ENCODE data around the gene AMHR2.

Gene AMHR2

DNA sequence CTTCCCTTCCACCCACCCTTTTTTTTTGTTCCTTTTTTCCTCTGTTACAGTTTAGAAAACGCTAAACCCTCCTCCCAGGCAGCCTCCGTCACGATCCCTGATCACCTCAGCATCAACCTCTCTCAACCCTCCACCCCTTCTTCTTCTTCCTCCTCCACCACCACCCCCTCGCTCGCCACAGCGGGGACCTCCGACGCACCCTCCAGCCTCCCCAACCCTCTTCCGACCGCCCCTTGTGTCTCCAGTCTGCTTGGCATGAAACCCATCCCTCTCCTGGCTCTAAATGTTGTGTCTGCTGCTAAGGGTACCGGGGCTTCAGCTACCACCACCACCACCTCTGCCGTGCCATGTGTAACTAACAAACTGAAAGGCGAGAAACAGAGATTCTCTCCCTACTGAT, 51.2 kb downstream of the AMHR2 start:
- Histone ChIP-seq H3K4me3 (ENCODE audit: control insufficient read depth in 1 of 7, extremely low read depth in 1 of 7, insufficient read depth in 4 of 7, low read depth in 2 of 7, low read length in 6 of 7) (no peak overlapping the region), H3K27ac (ENCODE audit: insufficient read depth in 1 of 2, low read depth in 1 of 2, low read length in 2 of 2, poor library complexity in 1 of 2, severe bottlenecking in 2 of 2) (no peak overlapping the region), H3K4me1 (ENCODE audit: control extremely low read depth in 1 of 4, control insufficient read depth in 4 of 4, insufficient read depth in 4 of 4, low read length in 3 of 4) (no peaks in the 10 kb centered on the region), H3K36me3 (ENCODE audit: control insufficient read depth in 4 of 4, insufficient read depth in 4 of 4, low read length in 3 of 4) (peaks cover 58 to 95% (median 78%) of the 10 kb centered on the region in 4 experiments), H3K27me3 (replicated peaks in 2 of 5; ENCODE audit: control insufficient read depth in 4 of 5, insufficient read depth in 5 of 5, low read length in 4 of 5) (no peaks in the 10 kb centered on the region), H3K9me3 (ENCODE audit: control extremely low read depth in 1 of 5, control insufficient read depth in 4 of 5, insufficient read depth in 2 of 5, low read depth in 1 of 5, low read length in 4 of 5) (no peaks in the 10 kb centered on the region)
- POLR2A ChIA-PET, result interaction anchor here (0.6 to 1.5 kb wide), 3 partner anchors 19 to 34 kb away, joined by 3 to 6 read pairs (median 3); no protein-coding TSS in a partner anchor
- WGBS (ENCODE audit: insufficient coverage), result 94% methylated on average over 13 of the region's 13 CpGs
- CTCF ChIA-PET, result interaction anchor here (0.7 to 8.9 kb wide), 13 partner anchors 8 to 154 kb away, joined by 3 to 130 read pairs (median 5); partner anchors contain the start of genes AAAS and NPFF
- no peak for DNase-seq

DNA sequence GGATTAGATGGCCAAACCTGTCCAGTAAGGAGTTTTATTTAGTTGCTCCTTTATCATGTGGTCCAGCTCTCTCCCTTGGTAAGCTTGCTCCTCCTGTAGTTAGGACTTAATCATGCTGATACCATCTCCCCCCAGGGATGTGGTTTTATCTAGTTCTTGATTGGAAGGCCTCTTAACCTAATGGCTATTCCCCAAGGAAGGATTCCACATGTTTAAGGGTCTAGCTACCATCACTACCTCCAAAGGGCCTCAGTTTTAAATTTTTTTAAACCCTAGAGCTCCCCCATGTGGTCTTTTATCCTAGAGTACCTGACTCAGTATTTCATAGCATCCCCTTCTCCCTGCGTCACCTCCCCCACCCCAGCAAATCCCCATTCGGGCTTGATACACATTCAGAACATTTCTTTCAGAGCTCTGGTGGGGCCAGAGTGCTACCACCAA, 53.1 kb downstream of the AMHR2 start:
- CTCF ChIA-PET, result interaction anchor here (1.0 to 8.9 kb wide), 15 partner anchors 9 to 179 kb away, joined by 3 to 130 read pairs (median 9); partner anchors contain the start of genes NPFF and TARBP2
- Histone ChIP-seq H3K27me3 (replicated peaks in 2 of 5; ENCODE audit: control insufficient read depth in 4 of 5, insufficient read depth in 5 of 5, low read length in 4 of 5) (no peaks in the 10 kb centered on the region), H3K4me1 (ENCODE audit: control extremely low read depth in 1 of 4, control insufficient read depth in 4 of 4, insufficient read depth in 4 of 4, low read length in 3 of 4) (no peaks in the 10 kb centered on the region), H3K36me3 (ENCODE audit: control insufficient read depth in 4 of 4, insufficient read depth in 4 of 4, low read length in 3 of 4) (peaks cover 50 to 96% (median 73%) of the 10 kb centered on the region in 4 experiments), H3K9me3 (ENCODE audit: control extremely low read depth in 1 of 5, control insufficient read depth in 4 of 5, insufficient read depth in 2 of 5, low read depth in 1 of 5, low read length in 4 of 5) (no peaks in the 10 kb centered on the region), H3K27ac (ENCODE audit: insufficient read depth in 1 of 2, low read depth in 1 of 2, low read length in 2 of 2, poor library complexity in 1 of 2, severe bottlenecking in 2 of 2) (no peak overlapping the region), H3K4me3 (ENCODE audit: control insufficient read depth in 1 of 7, extremely low read depth in 1 of 7, insufficient read depth in 4 of 7, low read depth in 2 of 7, low read length in 6 of 7) (no peak overlapping the region)
- POLR2A ChIA-PET, result interaction anchor here (0.6 to 1.3 kb wide), 4 partner anchors 12 to 23 kb away, joined by 3 to 6 read pairs (median 4); no protein-coding TSS in a partner anchor
- WGBS (ENCODE audit: insufficient coverage), result 100% methylated on average over 1 of the region's 2 CpGs
- peak in 2 of 3 donors; percentile 43 to 51 for DNase-seq

DNA sequence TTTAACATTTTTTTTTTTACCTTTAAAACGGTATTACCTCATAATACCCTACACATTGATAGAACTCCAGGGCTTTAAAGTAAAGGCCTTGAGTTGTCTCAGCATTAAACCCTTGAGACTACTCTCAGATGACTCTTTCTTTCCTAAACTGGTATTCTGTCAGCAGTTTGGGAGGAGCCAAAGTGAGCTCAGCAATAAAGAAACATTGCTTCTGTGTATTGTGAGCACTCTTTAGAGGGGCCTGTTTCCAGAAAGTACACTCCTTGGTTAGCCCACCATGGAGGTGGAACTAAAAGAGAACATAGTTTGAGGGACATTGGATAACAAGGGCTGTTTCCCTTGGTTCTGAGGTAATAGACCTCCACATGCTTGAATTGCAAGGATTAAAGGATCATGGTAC, 55.2 kb downstream of the AMHR2 start:
- no peak overlapping the region for H3K27ac ChIP-seq (ENCODE audit: insufficient read depth in 1 of 2, low read depth in 1 of 2, low read length in 2 of 2, poor library complexity in 1 of 2, severe bottlenecking in 2 of 2)
- no peak overlapping the region for H3K4me3 ChIP-seq (ENCODE audit: control insufficient read depth in 1 of 7, extremely low read depth in 1 of 7, insufficient read depth in 4 of 7, low read depth in 2 of 7, low read length in 6 of 7)
- POLR2A ChIA-PET, result interaction anchor here (1.0 kb wide), 1 partner anchor 12 kb away, joined by 4 read pairs; no protein-coding TSS in a partner anchor
- H3K27me3 ChIP-seq (replicated peaks in 2 of 5; ENCODE audit: control insufficient read depth in 4 of 5, insufficient read depth in 5 of 5, low read length in 4 of 5), result no peaks in the 10 kb centered on the region
- CTCF ChIA-PET, result interaction anchor here (1.1 to 8.9 kb wide), 6 partner anchors 11 to 134 kb away, joined by 3 to 130 read pairs (median 5); partner anchors contain the start of gene NPFF
- H3K9me3 ChIP-seq (ENCODE audit: control extremely low read depth in 1 of 5, control insufficient read depth in 4 of 5, insufficient read depth in 2 of 5, low read depth in 1 of 5, low read length in 4 of 5), result no peaks in the 10 kb centered on the region
- peaks cover 39 to 96% (median 69%) of the 10 kb centered on the region in 4 experiments for H3K36me3 ChIP-seq (ENCODE audit: control insufficient read depth in 4 of 4, insufficient read depth in 4 of 4, low read length in 3 of 4)
- H3K4me1 ChIP-seq (ENCODE audit: control extremely low read depth in 1 of 4, control insufficient read depth in 4 of 4, insufficient read depth in 4 of 4, low read length in 3 of 4), result no peaks in the 10 kb centered on the region
- no peak for DNase-seq
- 88% methylated on average over 1 of the region's 1 CpG for WGBS (ENCODE audit: insufficient coverage)

DNA sequence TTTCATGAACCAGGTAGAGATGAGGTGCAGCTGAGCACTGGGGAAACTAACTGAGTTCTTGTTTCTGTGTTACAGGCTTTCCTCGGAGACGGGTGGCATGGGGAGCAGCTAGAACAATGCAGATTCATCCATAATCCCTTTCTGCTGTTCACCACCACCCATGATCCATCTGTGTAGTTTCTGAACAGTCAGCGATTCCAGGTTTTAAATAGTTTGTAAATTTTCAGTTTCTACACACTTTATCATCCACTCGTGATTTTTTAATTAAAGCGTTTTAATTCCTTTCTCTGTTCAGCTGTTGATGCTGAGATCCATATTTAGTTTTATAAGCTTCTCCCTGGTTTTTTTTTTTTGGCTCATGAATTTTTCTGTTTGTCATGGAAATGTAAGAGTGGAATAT, 55.7 kb downstream of the AMHR2 start:
- Histone ChIP-seq H3K27me3 (replicated peaks in 2 of 5; ENCODE audit: control insufficient read depth in 4 of 5, insufficient read depth in 5 of 5, low read length in 4 of 5) (no peaks in the 10 kb centered on the region), H3K4me1 (ENCODE audit: control extremely low read depth in 1 of 4, control insufficient read depth in 4 of 4, insufficient read depth in 4 of 4, low read length in 3 of 4) (no peaks in the 10 kb centered on the region), H3K4me3 (ENCODE audit: control insufficient read depth in 1 of 7, extremely low read depth in 1 of 7, insufficient read depth in 4 of 7, low read depth in 2 of 7, low read length in 6 of 7) (no peak overlapping the region), H3K9me3 (ENCODE audit: control extremely low read depth in 1 of 5, control insufficient read depth in 4 of 5, insufficient read depth in 2 of 5, low read depth in 1 of 5, low read length in 4 of 5) (no peaks in the 10 kb centered on the region), H3K36me3 (ENCODE audit: control insufficient read depth in 4 of 4, insufficient read depth in 4 of 4, low read length in 3 of 4) (peaks cover 35 to 96% (median 68%) of the 10 kb centered on the region in 4 experiments), H3K27ac (ENCODE audit: insufficient read depth in 1 of 2, low read depth in 1 of 2, low read length in 2 of 2, poor library complexity in 1 of 2, severe bottlenecking in 2 of 2) (no peak overlapping the region)
- CTCF ChIA-PET, result interaction anchor here (1.2 to 8.9 kb wide), 5 partner anchors 10 to 134 kb away, joined by 3 to 130 read pairs (median 4); partner anchors contain the start of gene NPFF
- 95% methylated on average over 3 of the region's 5 CpGs for WGBS (ENCODE audit: insufficient coverage)
- POLR2A ChIA-PET, result interaction anchor here (1.0 to 1.3 kb wide), 2 partner anchors 11 to 22 kb away, joined by 3 to 4 read pairs; partner anchors contain the start of gene TARBP2
- DNase-seq, result no peak

DNA sequence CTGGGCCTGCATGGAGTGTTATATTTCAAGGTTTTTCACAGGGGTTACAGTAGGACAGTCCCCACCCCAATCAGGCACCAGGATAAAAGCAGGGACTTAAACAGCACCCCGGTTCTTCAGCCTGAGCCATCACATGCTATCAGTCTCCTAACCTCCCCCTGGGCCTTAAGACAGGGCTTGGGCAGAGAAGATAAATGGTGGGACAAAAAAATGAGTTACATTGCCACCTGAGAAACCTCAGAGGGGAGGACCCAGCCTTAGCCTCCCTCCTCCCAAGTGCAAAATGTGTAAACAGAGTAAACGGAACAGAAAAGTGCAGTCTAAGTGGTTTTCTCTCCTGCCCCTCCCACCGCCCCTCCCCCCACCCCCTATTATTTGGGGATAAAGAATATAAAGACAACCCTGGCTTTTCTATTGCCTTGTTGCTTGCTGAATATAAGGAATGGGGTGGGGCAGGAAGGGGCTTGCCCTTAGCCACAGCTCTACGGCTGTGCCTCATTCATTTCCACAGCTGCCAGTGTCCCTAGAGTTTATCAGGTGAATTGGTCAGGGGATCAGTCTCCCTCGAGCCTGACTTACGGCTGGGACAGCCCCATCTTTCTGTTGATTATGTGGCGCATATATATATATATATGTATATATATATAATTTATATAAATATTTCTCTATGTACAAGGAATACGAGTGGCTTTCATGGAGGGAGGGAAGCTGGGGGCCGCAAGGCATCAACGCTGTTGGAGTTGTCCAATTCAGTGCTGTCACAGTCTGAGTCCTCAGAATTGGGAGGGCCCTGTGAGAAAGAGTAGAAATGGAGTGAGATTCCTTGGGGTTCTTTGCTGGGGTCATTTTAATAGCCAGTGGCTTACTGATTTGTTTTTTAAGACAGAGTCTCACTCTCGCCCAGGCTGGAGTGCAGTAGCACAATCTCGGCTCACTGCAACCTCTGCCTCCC, 57.1 kb downstream of the AMHR2 start:
- CTCF ChIA-PET, result interaction anchor here (1.2 to 3.1 kb wide), 7 partner anchors 12 to 157 kb away, joined by 3 to 23 read pairs (median 6); partner anchors contain the start of genes MAP3K12 and NPFF
- no peaks in the 10 kb centered on the region for H3K4me1 ChIP-seq (ENCODE audit: control extremely low read depth in 1 of 4, control insufficient read depth in 4 of 4, insufficient read depth in 4 of 4, low read length in 3 of 4)
- 95% methylated on average over 5 of the region's 12 CpGs for WGBS (ENCODE audit: insufficient coverage)
- H3K27me3 ChIP-seq (replicated peaks in 2 of 5; ENCODE audit: control insufficient read depth in 4 of 5, insufficient read depth in 5 of 5, low read length in 4 of 5), result no peaks in the 10 kb centered on the region
- no peak overlapping the region for H3K27ac ChIP-seq (ENCODE audit: insufficient read depth in 1 of 2, low read depth in 1 of 2, low read length in 2 of 2, poor library complexity in 1 of 2, severe bottlenecking in 2 of 2)
- DNase-seq, result no peak
- H3K36me3 ChIP-seq (ENCODE audit: control insufficient read depth in 4 of 4, insufficient read depth in 4 of 4, low read length in 3 of 4), result peaks cover 26 to 94% (median 66%) of the 10 kb centered on the region in 4 experiments
- no peak overlapping the region for H3K4me3 ChIP-seq (ENCODE audit: control insufficient read depth in 1 of 7, extremely low read depth in 1 of 7, insufficient read depth in 4 of 7, low read depth in 2 of 7, low read length in 6 of 7)
- H3K9me3 ChIP-seq (ENCODE audit: control extremely low read depth in 1 of 5, control insufficient read depth in 4 of 5, insufficient read depth in 2 of 5, low read depth in 1 of 5, low read length in 4 of 5), result no peaks in the 10 kb centered on the region
- POLR2A ChIA-PET, result interaction anchor here (0.6 to 3.2 kb wide), 6 partner anchors 9 to 228 kb away, joined by 3 to 20 read pairs (median 4); partner anchors contain the start of gene TARBP2
